Measurements from ENCODE around the gene TSPAN17.

Gene TSPAN17

GRCh38 chr5:176643491-176644219 lies 3.6 kb upstream of the TSPAN17 start:
- no peak for DNase-seq

GRCh38 chr5:176644294-176644693 lies 3.0 kb upstream of the TSPAN17 start:
- no peak for DNase-seq

GRCh38 chr5:176644878-176645670 lies 2.2 kb upstream of the TSPAN17 start:
- DNase-seq = no peak

GRCh38 chr5:176646049-176646706 lies 1.1 kb upstream of the TSPAN17 start:
- DNase-seq = no peak

- no peak for DNase-seq
Measured at GRCh38 chr5:176646707-176647029, 616 bp upstream of the TSPAN17 start.

GRCh38 chr5:176647843-176648473 lies 674 bp downstream of the TSPAN17 start:
- no peak for DNase-seq

GRCh38 chr5:176648474-176649194 lies 1.4 kb downstream of the TSPAN17 start:
- no peak for DNase-seq

GRCh38 chr5:176650354-176650884 lies 3.1 kb downstream of the TSPAN17 start:
- no peak for DNase-seq

GRCh38 chr5:176651472-176651980 lies 4.2 kb downstream of the TSPAN17 start:
- no peak for DNase-seq

GRCh38 chr5:176652136-176652535 lies 4.9 kb downstream of the TSPAN17 start:
- DNase-seq = no peak

- no peak for DNase-seq
Measured at GRCh38 chr5:176653401-176654385, 6.4 kb downstream of the TSPAN17 start.

- no peak for DNase-seq
Measured at GRCh38 chr5:176654856-176655255, 7.6 kb downstream of the TSPAN17 start.

GRCh38 chr5:176656467-176656990 lies 9.2 kb downstream of the TSPAN17 start:
- DNase-seq = no peak

GRCh38 chr5:176658007-176658599 lies 10.8 kb downstream of the TSPAN17 start:
- peak; percentile 18 for DNase-seq

GRCh38 chr5:176658817-176659511 lies 11.7 kb downstream of the TSPAN17 start:
- no peak for DNase-seq

- DNase-seq = no peak
Measured at GRCh38 chr5:176659512-176659839, 12.2 kb downstream of the TSPAN17 start.

GRCh38 chr5:176659860-176660461 lies 12.7 kb downstream of the TSPAN17 start:
- no peak for DNase-seq

- DNase-seq = no peak
Measured at GRCh38 chr5:176660530-176660859, 13.2 kb downstream of the TSPAN17 start.

GRCh38 chr5:176660860-176661641 lies 13.8 kb downstream of the TSPAN17 start:
- DNase-seq = no peak
